ENCODE measurements around the gene USP53.

The USP53 gene

GRCh38 chr4:119237201-119237600 lies 24.7 kb downstream of the USP53 start:
- H3K4me2 ChIP-seq (ENCODE audit: low read length) = no peak overlapping the region
- H3K9me2 ChIP-seq (replicated peaks; ENCODE audit: control insufficient read depth, low read length) = no peaks in the 10 kb centered on the region
- TF ChIP-seq EZH2phosphoT487 (IDR thresholded peaks at IDR 0.05; ENCODE audit: borderline replicate concordance, low read length) (no peak), CTCF (IDR thresholded peaks at IDR 0.05; ENCODE audit: low read depth, low read length, poor library complexity, severe bottlenecking) (no peak)
- H3K27ac ChIP-seq (ENCODE audit: low read depth, low read length) = no peak overlapping the region
- no peaks in the 10 kb centered on the region for H3K27me3 ChIP-seq (ENCODE audit: control insufficient read depth, low read length)
- H3K4me1 ChIP-seq (ENCODE audit: control insufficient read depth, low read length) = peaks cover 57% of the 10 kb centered on the region
- peaks cover 18% of the 10 kb centered on the region for H4K20me1 ChIP-seq (ENCODE audit: control insufficient read depth, insufficient read depth, low read depth, low read length)
- H3K79me2 ChIP-seq (ENCODE audit: control insufficient read depth, low read length) = peaks cover 96% of the 10 kb centered on the region
- H3K4me3 ChIP-seq (ENCODE audit: low read length) = no peak overlapping the region
- H3K9me3 ChIP-seq (ENCODE audit: control insufficient read depth, insufficient read depth, low read length) = no peaks in the 10 kb centered on the region
- peaks cover 92% of the 10 kb centered on the region for H3K36me3 ChIP-seq (ENCODE audit: control insufficient read depth, low read length)
- H3F3A ChIP-seq (ENCODE audit: control insufficient read depth, insufficient read depth) = peaks cover 6% of the 10 kb centered on the region; the same call in 1 of the 2 replicates

- no peaks in the 10 kb centered on the region for H3K9me3 ChIP-seq (ENCODE audit: control insufficient read depth, insufficient read depth, low read length)
- H4K20me1 ChIP-seq (ENCODE audit: control insufficient read depth, insufficient read depth, low read depth, low read length) = peaks cover 13% of the 10 kb centered on the region
- no peak for TF ChIP-seq EZH2phosphoT487 (IDR thresholded peaks at IDR 0.05; ENCODE audit: borderline replicate concordance, low read length)
- H3K36me3 ChIP-seq (ENCODE audit: control insufficient read depth, low read length) = peaks cover 92% of the 10 kb centered on the region
- peaks cover 96% of the 10 kb centered on the region for H3K79me2 ChIP-seq (ENCODE audit: control insufficient read depth, low read length)
- no peaks in the 10 kb centered on the region for H3K9me2 ChIP-seq (replicated peaks; ENCODE audit: control insufficient read depth, low read length)
- H3K4me3 ChIP-seq (ENCODE audit: low read length) = no peak overlapping the region
- peaks cover 5% of the 10 kb centered on the region; the same call in 1 of the 2 replicates for H3F3A ChIP-seq (ENCODE audit: control insufficient read depth, insufficient read depth)
- peaks cover 57% of the 10 kb centered on the region for H3K4me1 ChIP-seq (ENCODE audit: control insufficient read depth, low read length)
- no peak overlapping the region for H3K27ac ChIP-seq (ENCODE audit: low read depth, low read length)
- no peaks in the 10 kb centered on the region for H3K27me3 ChIP-seq (ENCODE audit: control insufficient read depth, low read length)
- no peak overlapping the region for H3K4me2 ChIP-seq (ENCODE audit: low read length)
These were observed 25.1 kb downstream of the USP53 start for GRCh38 chr4:119237642-119238041.

GRCh38 chr4:119238068-119238722 lies 25.7 kb downstream of the USP53 start:
- H3K9me3 ChIP-seq (ENCODE audit: control insufficient read depth, insufficient read depth, low read length) = no peaks in the 10 kb centered on the region
- H4K20me1 ChIP-seq (ENCODE audit: control insufficient read depth, insufficient read depth, low read depth, low read length) = peaks cover 12% of the 10 kb centered on the region
- no peaks in the 10 kb centered on the region for H3F3A ChIP-seq (ENCODE audit: control insufficient read depth, insufficient read depth)
- H3K79me2 ChIP-seq (ENCODE audit: control insufficient read depth, low read length) = peaks cover 90% of the 10 kb centered on the region
- no peak overlapping the region for H3K4me2 ChIP-seq (ENCODE audit: low read length)
- H3K27ac ChIP-seq (ENCODE audit: low read depth, low read length) = no peak overlapping the region
- H3K4me1 ChIP-seq (ENCODE audit: control insufficient read depth, low read length) = peaks cover 55% of the 10 kb centered on the region
- no peak overlapping the region for H3K4me3 ChIP-seq (ENCODE audit: low read length)
- H3K36me3 ChIP-seq (ENCODE audit: control insufficient read depth, low read length) = peaks cover 90% of the 10 kb centered on the region
- no peaks in the 10 kb centered on the region for H3K9me2 ChIP-seq (replicated peaks; ENCODE audit: control insufficient read depth, low read length)
- no peak for TF ChIP-seq EZH2phosphoT487 (IDR thresholded peaks at IDR 0.05; ENCODE audit: borderline replicate concordance, low read length)
- TF ChIP-seq CTCF (IDR thresholded peaks at IDR 0.05; ENCODE audit: low read depth, low read length, poor library complexity, severe bottlenecking) = no peak
- no peaks in the 10 kb centered on the region for H3K27me3 ChIP-seq (ENCODE audit: control insufficient read depth, low read length)

GRCh38 chr4:119240128-119240527 lies 27.6 kb downstream of the USP53 start:
- no peak overlapping the region for H3K4me2 ChIP-seq (ENCODE audit: low read length)

More at GRCh38 chr4:119240128-119240527, 27.6 kb downstream of the USP53 start:
- peaks cover 57% of the 10 kb centered on the region for H3K4me1 ChIP-seq (ENCODE audit: control insufficient read depth, low read length)
- H3K4me3 ChIP-seq (ENCODE audit: low read length) = no peak overlapping the region
- H3K9me2 ChIP-seq (replicated peaks; ENCODE audit: control insufficient read depth, low read length) = no peaks in the 10 kb centered on the region
- no peaks in the 10 kb centered on the region for H3K27me3 ChIP-seq (ENCODE audit: control insufficient read depth, low read length)
- peaks cover 2% of the 10 kb centered on the region; the same call in 1 of the 2 replicates for H4K20me1 ChIP-seq (ENCODE audit: control insufficient read depth, insufficient read depth, low read depth, low read length)
- peaks cover 84% of the 10 kb centered on the region for H3K79me2 ChIP-seq (ENCODE audit: control insufficient read depth, low read length)
- H3K9me3 ChIP-seq (ENCODE audit: control insufficient read depth, insufficient read depth, low read length) = no peaks in the 10 kb centered on the region
- peaks cover 89% of the 10 kb centered on the region for H3K36me3 ChIP-seq (ENCODE audit: control insufficient read depth, low read length)
- TF ChIP-seq CTCF (IDR thresholded peaks at IDR 0.05; ENCODE audit: low read depth, low read length, poor library complexity, severe bottlenecking) (no peak), EZH2phosphoT487 (IDR thresholded peaks at IDR 0.05; ENCODE audit: borderline replicate concordance, low read length) (no peak)
- peaks cover 9% of the 10 kb centered on the region for H3F3A ChIP-seq (ENCODE audit: control insufficient read depth, insufficient read depth)
- H3K27ac ChIP-seq (ENCODE audit: low read depth, low read length) = no peak overlapping the region
